ENCODE data around the gene GPN1.

GPN1 gene

DNA sequence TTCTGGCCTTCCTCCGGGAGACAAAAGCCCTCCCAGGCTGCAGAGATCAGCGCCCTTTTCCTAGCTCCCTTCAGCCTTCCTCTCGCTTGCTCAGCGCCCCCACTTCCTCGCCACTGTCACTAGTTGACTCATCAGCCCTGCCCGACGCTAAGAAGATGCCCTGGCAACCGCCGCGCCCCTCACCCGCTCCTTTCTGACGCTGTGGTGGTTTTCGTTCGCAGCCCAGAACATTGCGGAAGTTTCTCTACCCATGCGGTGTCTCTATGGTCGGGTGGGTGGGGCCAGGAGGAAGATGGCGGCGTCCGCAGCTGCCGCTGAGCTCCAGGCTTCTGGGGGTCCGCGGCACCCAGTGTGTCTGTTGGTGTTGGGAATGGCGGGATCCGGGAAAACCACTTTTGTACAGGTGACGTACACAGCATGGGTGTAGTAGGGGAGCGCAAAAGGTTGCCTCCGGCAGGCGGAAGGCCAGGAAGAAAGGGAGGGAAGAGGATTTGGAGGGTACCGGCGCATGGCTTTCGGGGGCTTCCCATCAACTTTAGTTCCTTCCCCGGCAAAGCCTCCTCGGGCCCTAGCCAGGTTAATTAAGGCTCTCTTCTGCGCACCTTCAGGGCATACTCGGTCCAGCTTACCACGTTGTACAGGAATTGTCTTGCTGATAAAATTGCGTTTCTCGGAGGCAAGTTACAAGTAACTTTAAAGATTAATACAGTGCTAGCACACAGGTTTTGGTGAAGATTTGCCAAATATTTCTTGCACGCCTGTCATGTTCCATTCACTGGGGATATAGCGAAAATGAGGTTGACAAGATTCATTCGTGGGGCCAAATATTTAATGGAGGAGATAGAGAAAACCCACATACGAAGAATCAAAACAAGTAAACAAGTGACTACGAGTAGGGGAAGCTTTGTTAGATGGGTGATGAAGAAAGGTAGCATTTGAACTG lies at the start of gene GPN1, which contains the start of gene CCDC121:
GPN1 (plus strand) TSS at position 284 of the 943 bp plus-strand sequence; CDS start at position 293, 9 bp downstream.
CCDC121 (minus strand) TSS at position 246 of the 943 bp plus-strand sequence. CDS start 1,213 bp downstream, outside the sequence.
- H3K27ac ChIP-seq: peak within 1 kb of the TSS; percentile 88
- TF ChIP-seq, protein P1, sequence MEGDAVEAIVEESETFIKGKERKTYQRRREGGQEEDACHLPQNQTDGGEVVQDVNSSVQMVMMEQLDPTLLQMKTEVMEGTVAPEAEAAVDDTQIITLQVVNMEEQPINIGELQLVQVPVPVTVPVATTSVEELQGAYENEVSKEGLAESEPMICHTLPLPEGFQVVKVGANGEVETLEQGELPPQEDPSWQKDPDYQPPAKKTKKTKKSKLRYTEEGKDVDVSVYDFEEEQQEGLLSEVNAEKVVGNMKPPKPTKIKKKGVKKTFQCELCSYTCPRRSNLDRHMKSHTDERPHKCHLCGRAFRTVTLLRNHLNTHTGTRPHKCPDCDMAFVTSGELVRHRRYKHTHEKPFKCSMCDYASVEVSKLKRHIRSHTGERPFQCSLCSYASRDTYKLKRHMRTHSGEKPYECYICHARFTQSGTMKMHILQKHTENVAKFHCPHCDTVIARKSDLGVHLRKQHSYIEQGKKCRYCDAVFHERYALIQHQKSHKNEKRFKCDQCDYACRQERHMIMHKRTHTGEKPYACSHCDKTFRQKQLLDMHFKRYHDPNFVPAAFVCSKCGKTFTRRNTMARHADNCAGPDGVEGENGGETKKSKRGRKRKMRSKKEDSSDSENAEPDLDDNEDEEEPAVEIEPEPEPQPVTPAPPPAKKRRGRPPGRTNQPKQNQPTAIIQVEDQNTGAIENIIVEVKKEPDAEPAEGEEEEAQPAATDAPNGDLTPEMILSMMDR (conservative IDR thresholded peaks at IDR 0.05): no peak
- no peak for TF ChIP-seq ZFX (IDR thresholded peaks at IDR 0.05)

DNA sequence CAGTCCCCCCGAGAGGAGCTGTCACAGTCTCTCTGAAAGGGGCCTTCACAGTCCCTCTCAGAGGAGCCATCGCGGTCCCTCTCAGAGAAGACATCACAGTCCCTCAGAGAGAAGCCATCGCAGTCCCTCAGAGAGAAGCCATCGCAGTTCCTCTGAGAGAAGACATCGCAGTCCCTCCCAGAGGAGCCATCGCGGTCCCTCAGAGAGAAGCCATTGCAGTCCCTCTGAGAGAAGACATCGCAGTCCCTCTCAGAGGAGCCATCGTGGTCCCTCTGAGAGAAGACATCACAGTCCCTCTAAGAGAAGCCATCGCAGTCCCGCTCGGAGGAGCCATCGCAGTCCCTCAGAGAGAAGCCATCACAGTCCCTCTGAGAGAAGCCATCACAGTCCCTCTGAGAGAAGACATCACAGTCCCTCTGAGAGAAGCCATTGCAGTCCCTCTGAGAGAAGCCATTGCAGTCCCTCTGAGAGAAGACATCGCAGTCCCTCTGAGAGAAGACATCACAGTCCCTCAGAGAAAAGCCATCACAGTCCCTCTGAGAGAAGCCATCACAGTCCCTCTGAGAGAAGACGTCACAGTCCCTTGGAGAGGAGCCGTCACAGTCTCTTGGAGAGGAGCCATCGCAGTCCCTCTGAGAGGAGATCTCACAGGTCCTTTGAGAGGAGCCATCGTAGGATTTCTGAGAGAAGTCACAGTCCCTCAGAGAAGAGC lies 47.3 kb upstream of the GPN1 start:
- H3K27ac ChIP-seq: no peak overlapping the region
- TF ChIP-seq, protein P1 (conservative IDR thresholded peaks at IDR 0.05): no peak
- no peak for TF ChIP-seq ZFX (IDR thresholded peaks at IDR 0.05)

DNA sequence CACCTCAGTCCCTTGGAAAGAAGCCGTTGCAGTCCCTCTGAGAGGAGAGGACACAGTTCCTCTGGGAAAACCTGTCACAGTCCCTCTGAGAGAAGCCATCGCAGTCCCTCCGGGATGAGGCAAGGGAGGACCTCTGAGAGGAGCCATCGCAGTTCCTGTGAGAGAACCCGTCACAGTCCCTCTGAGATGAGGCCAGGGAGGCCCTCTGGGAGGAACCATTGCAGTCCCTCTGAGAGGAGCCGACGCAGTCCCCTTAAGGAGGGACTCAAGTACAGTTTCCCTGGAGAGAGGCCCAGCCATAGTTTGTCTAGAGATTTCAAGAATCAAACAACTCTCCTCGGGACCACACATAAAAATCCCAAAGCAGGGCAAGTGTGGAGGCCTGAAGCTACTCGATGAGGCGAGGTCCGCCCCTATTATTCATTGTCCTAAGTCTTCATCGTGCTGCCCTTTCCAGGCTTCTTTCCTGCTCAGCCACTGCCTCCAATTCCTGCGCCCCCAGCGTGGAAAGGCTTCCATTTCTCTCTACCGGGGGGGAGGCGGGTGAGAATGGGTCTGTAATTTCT lies 46.6 kb upstream of the GPN1 start:
- peak overlapping the region; percentile 48 for H3K27ac ChIP-seq
- no peak for TF ChIP-seq ZFX (IDR thresholded peaks at IDR 0.05)
- TF ChIP-seq, protein P1 (conservative IDR thresholded peaks at IDR 0.05): no peak

DNA sequence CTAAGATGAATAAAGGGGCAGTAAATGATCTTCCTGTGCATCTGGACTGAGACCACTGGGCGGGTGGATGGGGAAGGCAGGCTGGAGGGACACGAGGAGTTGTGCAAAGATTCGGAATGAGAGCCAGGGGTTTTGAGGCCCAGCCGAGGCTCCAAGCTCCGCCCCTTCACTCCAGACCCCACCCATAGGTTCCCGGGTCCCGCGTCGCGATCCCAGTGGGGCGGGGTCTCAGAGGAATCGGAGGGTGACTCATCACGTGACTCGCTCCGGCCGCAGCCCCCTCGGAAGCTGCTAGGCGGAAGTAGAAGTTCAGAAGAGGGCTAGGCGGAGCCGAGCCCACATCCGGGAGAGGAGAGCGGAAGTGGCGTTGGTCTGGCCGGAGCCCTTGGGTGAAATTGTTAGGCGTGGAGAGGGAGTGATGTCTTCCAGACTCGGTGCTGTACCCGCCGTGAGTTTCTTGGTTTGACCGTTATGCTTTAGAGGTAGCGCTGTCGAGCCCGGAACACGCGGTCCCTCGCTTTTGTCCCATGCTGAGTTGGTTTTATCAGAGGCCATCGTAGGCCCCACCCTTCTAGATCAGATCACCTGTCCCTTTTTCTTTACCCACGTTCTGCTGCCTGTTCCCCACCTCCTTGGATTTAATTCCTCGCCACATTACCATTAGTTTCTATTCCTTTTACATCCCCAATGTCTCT lies 46.0 kb upstream of the GPN1 start, which contains the start of gene ZNF512:
ZNF512 (plus strand) TSS at position 348 of the 695 bp plus-strand sequence; CDS start at position 419, 71 bp downstream.
- peak within 1 kb of the TSS; percentile 48 for H3K27ac ChIP-seq
- TF ChIP-seq, protein P1 (conservative IDR thresholded peaks at IDR 0.05): no peak
- TF ChIP-seq ZFX (IDR thresholded peaks at IDR 0.05): 0 out of 2 replicates have a peak, but pooled peaks have one; percentile 35

DNA sequence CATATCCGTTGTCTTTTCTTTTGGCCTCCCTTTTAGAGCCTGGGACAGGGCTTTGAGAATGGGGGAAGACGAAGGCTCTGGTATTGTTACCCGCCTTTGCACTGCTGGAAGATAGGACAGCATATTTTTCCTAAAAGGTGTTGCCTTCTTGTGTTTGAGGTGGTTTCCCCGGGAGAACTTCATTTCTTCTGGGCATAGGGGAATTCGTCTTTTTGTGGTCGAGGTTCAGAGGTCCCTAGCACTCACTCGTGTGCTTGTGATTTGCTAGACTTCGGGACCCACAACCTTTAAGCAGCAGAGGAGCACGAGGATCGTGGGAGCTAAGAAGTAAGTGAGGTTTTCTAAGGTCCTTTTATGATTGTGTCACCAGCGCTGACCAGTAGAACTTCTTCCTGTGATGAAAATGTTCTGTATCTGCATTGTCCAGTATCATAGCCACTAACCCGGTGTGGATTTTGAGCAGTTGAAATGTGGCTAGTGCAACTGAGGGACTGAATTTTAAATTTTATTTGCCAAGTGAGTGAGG lies 45.4 kb upstream of the GPN1 start:
- H3K27ac ChIP-seq: peak overlapping the region; percentile 48
- TF ChIP-seq, protein P1 (conservative IDR thresholded peaks at IDR 0.05): no peak
- TF ChIP-seq ZFX (IDR thresholded peaks at IDR 0.05): no peak

DNA sequence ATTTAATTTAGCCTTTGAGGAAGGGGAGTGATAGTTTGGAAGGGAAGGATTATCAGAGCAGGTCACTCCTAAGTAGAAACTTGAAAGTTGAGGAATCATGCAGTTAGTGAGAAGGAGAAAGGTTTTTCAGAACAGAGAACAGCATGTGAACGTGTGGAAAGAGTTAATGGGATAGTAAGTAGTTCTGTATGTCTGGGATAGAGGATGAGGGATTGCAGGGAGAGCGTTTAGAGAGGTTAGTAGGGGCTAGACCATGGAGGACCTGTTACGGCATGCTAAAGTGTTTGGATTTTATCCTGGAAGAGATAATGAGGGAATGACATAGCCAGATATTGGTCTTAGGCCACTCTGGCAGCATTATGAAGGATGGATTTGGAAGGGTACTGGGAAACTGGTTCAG lies 44.3 kb upstream of the GPN1 start:
- TF ChIP-seq ZFX (IDR thresholded peaks at IDR 0.05): no peak
- TF ChIP-seq, protein P1 (conservative IDR thresholded peaks at IDR 0.05): no peak
- H3K27ac ChIP-seq: no peak overlapping the region
